Activated T-cell treated with anti-CD3 and anti-CD28 coated beads, Interleukin-2, amount 50 U/mL, for 48 hours (primary cell): ENCODE measurements around the gene KRTAP6-1.

Experiments
- DNase-seq, 2 experiments: peaks; one replicate each; pipeline ENCODE4 v3.0.0-alpha.2; 2020

The KRTAP6-1 gene

GRCh38 chr21:30567617-30568016 lies 46.1 kb downstream of the KRTAP6-1 start:
- no peak for DNase-seq

- DNase-seq: no peak
Measured at GRCh38 chr21:30563630-30564029, 50.1 kb downstream of the KRTAP6-1 start.
